Astrocyte (in vitro differentiated cells and primary cell): ENCODE results near the gene BCL11B. TPM values are rescaled to one million over a fixed set of nuclear protein-coding genes. Genes with fewer than 3 reads are reported as not detected.

ENCODE experiments used
- DNase-seq: peaks from one replicate; pipeline ENCODE4 v3.0.0-alpha.2; 2010; ENCODE audit warnings: low read depth
- FAIRE-seq: peaks from 2 replicates; lab custom pipeline; 2011; peaks lifted over from hg19 to GRCh38; lab: Jason Lieb, UNC
- H2AFZ ChIP-seq: 2 replicates; pipeline ENCODE4 v1.6.0; 2012; ENCODE audit warnings: low read depth, low read length, inconsistent platforms
- H3K27ac ChIP-seq: 2 replicates; pipeline ENCODE4 v1.5.1; 2011; ENCODE audit warnings: low read depth, low read length, inconsistent platforms
- H3K27me3 ChIP-seq: 2 replicates; pipeline ENCODE4 v1.6.0; 2011; ENCODE audit warnings: low read length, inconsistent platforms; ENCODE audit not compliant: insufficient read depth
- H3K36me3 ChIP-seq: 2 replicates; pipeline ENCODE4 v1.5.1; 2011; ENCODE audit warnings: low read length, inconsistent platforms; ENCODE audit not compliant: insufficient read depth
- H3K4me1 ChIP-seq: 2 replicates; pipeline ENCODE4 v1.5.1; 2011; ENCODE audit warnings: low read length, inconsistent platforms; ENCODE audit not compliant: insufficient read depth
- H3K4me2 ChIP-seq: 2 replicates; pipeline ENCODE4 v1.6.0; 2012; ENCODE audit warnings: low read length, inconsistent platforms
- H3K4me3 ChIP-seq: 2 replicates; pipeline ENCODE4 v1.5.1; 2011; ENCODE audit warnings: low read depth, mild to moderate bottlenecking, low read length, inconsistent platforms; ENCODE audit not compliant: insufficient read depth
- H3K79me2 ChIP-seq: 2 replicates; pipeline ENCODE4 v1.6.0; 2012; ENCODE audit warnings: mild to moderate bottlenecking, low read length, inconsistent platforms; ENCODE audit not compliant: insufficient read depth
- H3K9ac ChIP-seq: 2 replicates; pipeline ENCODE4 v1.6.0; 2012; ENCODE audit warnings: mild to moderate bottlenecking, low read length, inconsistent platforms
- H3K9me3 ChIP-seq: 2 replicates; pipeline ENCODE4 v1.5.1; 2012; ENCODE audit warnings: low read depth, mild to moderate bottlenecking, low read length, inconsistent platforms; ENCODE audit not compliant: insufficient read depth
- H4K20me1 ChIP-seq: 2 replicates; pipeline ENCODE4 v1.6.0; 2012; ENCODE audit warnings: low read length, inconsistent platforms; ENCODE audit not compliant: insufficient read depth
- H3K27ac Mint-ChIP-seq: one replicate; pipeline ENCODE4 v1.8.0; 2021; ENCODE audit warnings: mild to moderate bottlenecking, mixed read lengths; ENCODE audit not compliant: unreplicated experiment
- H3K27me3 Mint-ChIP-seq: one replicate; pipeline ENCODE4 v1.8.0; 2021; ENCODE audit warnings: low read depth, mixed read lengths; ENCODE audit not compliant: unreplicated experiment
- H3K36me3 Mint-ChIP-seq: one replicate; pipeline ENCODE4 v1.8.0; 2021; ENCODE audit warnings: low read depth, mixed read lengths; ENCODE audit not compliant: unreplicated experiment
- H3K4me1 Mint-ChIP-seq: one replicate; pipeline ENCODE4 v1.8.0; 2021; ENCODE audit warnings: low read depth, mixed read lengths; ENCODE audit not compliant: unreplicated experiment
- H3K4me3 Mint-ChIP-seq: one replicate; pipeline ENCODE4 v1.8.0; 2021; ENCODE audit warnings: mild to moderate bottlenecking, moderate library complexity, mixed read lengths; ENCODE audit not compliant: unreplicated experiment
- H3K9me3 Mint-ChIP-seq: one replicate; pipeline ENCODE4 v1.8.0; 2021; ENCODE audit warnings: mild to moderate bottlenecking, mixed read lengths; ENCODE audit not compliant: unreplicated experiment
- EZH2 ChIP-seq: IDR thresholded peaks from 2 replicates; pipeline ENCODE4 v1.6.1; 2012; ENCODE audit warnings: mild to moderate bottlenecking, low read length, inconsistent platforms; ENCODE audit not compliant: insufficient read depth
- total RNA-seq: library from RNA; stranded (reverse); gene quantifications from 2 replicates; pipeline ENCODE4 v1.2.1, GENCODE V29; 2021
- TF ChIP-seq, protein P1 (sequence below): IDR thresholded peaks from 2 replicates; pipeline ENCODE4 v1.5.1; 2011; ENCODE audit warnings: low read depth, mild to moderate bottlenecking, inconsistent platforms, low read length, moderate library complexity; ENCODE audit not compliant: insufficient read depth

The BCL11B gene
- total RNA-seq, 1 donor from 2014 or later, result 1.1 TPM

GRCh38 chr14:99261912-99262787 lies 9.8 kb downstream of the BCL11B start:
- FAIRE-seq (no peak), DNase-seq (no peak)
- no peaks in the 10 kb centered on the region for H3K4me1 ChIP-seq
- no peak overlapping the region for H2AFZ ChIP-seq
- Mint-ChIP-seq H3K9me3 (no peaks in the 10 kb centered on the region), H3K27ac (no peak overlapping the region), H3K4me1 (peaks cover 8% of the 10 kb centered on the region), H3K4me3 (no peak overlapping the region), H3K36me3 (peaks cover 2% of the 10 kb centered on the region), H3K27me3 (peaks cover 63% of the 10 kb centered on the region)
- H3K4me2 ChIP-seq, result no peak overlapping the region
- H3K27ac ChIP-seq, result no peak overlapping the region
- H4K20me1 ChIP-seq, result no peaks in the 10 kb centered on the region
- no peak overlapping the region for H3K4me3 ChIP-seq
- no peaks in the 10 kb centered on the region for H3K79me2 ChIP-seq
- H3K9ac ChIP-seq, result no peak overlapping the region
- no peak for TF ChIP-seq EZH2
- TF ChIP-seq, protein P1, sequence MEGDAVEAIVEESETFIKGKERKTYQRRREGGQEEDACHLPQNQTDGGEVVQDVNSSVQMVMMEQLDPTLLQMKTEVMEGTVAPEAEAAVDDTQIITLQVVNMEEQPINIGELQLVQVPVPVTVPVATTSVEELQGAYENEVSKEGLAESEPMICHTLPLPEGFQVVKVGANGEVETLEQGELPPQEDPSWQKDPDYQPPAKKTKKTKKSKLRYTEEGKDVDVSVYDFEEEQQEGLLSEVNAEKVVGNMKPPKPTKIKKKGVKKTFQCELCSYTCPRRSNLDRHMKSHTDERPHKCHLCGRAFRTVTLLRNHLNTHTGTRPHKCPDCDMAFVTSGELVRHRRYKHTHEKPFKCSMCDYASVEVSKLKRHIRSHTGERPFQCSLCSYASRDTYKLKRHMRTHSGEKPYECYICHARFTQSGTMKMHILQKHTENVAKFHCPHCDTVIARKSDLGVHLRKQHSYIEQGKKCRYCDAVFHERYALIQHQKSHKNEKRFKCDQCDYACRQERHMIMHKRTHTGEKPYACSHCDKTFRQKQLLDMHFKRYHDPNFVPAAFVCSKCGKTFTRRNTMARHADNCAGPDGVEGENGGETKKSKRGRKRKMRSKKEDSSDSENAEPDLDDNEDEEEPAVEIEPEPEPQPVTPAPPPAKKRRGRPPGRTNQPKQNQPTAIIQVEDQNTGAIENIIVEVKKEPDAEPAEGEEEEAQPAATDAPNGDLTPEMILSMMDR, result no peak
- H3K9me3 ChIP-seq, result no peaks in the 10 kb centered on the region
- no peaks in the 10 kb centered on the region for H3K36me3 ChIP-seq
- H3K27me3 ChIP-seq, result peaks cover 32% of the 10 kb centered on the region

- H3K79me2 ChIP-seq, result no peaks in the 10 kb centered on the region
- Mint-ChIP-seq H3K27me3 (peaks cover 68% of the 10 kb centered on the region), H3K4me1 (peaks cover 8% of the 10 kb centered on the region), H3K4me3 (no peak overlapping the region), H3K27ac (no peak overlapping the region), H3K36me3 (peaks cover 2% of the 10 kb centered on the region), H3K9me3 (no peaks in the 10 kb centered on the region)
- H4K20me1 ChIP-seq, result no peaks in the 10 kb centered on the region
- H3K4me1 ChIP-seq, result no peaks in the 10 kb centered on the region
- no peaks in the 10 kb centered on the region for H3K36me3 ChIP-seq
- no peak overlapping the region for H3K4me3 ChIP-seq
- TF ChIP-seq EZH2, result no peak
- TF ChIP-seq, protein P1, result no peak
- H3K4me2 ChIP-seq, result no peak overlapping the region
- H3K27ac ChIP-seq, result no peak overlapping the region
- no peak overlapping the region for H2AFZ ChIP-seq
- DNase-seq, result no peak
- no peak overlapping the region for H3K9ac ChIP-seq
- no peaks in the 10 kb centered on the region for H3K9me3 ChIP-seq
- no peak for FAIRE-seq
- peaks cover 23% of the 10 kb centered on the region for H3K27me3 ChIP-seq
These were observed 11.1 kb downstream of the BCL11B start for GRCh38 chr14:99260587-99261551.
